Trophoblast cell (in vitro differentiated cells and primary cell): ENCODE data around the gene TBC1D2.

Experiments
- DNase-seq, 2 donors: peaks; one replicate each; pipeline ENCODE4 v3.0.0-alpha.2; 2016
- H2AFZ ChIP-seq: 2 replicates; pipeline ENCODE4 v1.6.1; 2013; ENCODE audit warnings: low read length, moderate library complexity, mild to moderate bottlenecking; ENCODE audit not compliant: insufficient read depth, poor library complexity
- H2AK5ac ChIP-seq: 2 replicates; pipeline ENCODE4 v1.6.1; 2013; ENCODE audit warnings: mild to moderate bottlenecking, low read length
- H2BK120ac ChIP-seq: 2 replicates; pipeline ENCODE4 v1.6.1; 2013; ENCODE audit warnings: low read length, mild to moderate bottlenecking, moderate library complexity; ENCODE audit not compliant: insufficient read depth, poor library complexity
- H2BK12ac ChIP-seq: 2 replicates; pipeline ENCODE4 v1.6.1; 2013; ENCODE audit warnings: mild to moderate bottlenecking, low read length, moderate library complexity
- H2BK5ac ChIP-seq: 2 replicates; pipeline ENCODE4 v1.6.1; 2013; ENCODE audit warnings: low read length, low read depth, moderate library complexity, mild to moderate bottlenecking; ENCODE audit not compliant: poor library complexity
- H3K14ac ChIP-seq: 2 replicates; pipeline ENCODE4 v1.6.1; 2013; ENCODE audit warnings: mild to moderate bottlenecking, low read length
- H3K18ac ChIP-seq: 2 replicates; pipeline ENCODE4 v1.6.1; 2013; ENCODE audit warnings: mild to moderate bottlenecking, low read length
- H3K23ac ChIP-seq: 2 replicates; pipeline ENCODE4 v1.6.1; 2013; ENCODE audit warnings: low read length
- H3K27ac ChIP-seq: 2 replicates; pipeline ENCODE4 v1.5.1; 2013; ENCODE audit warnings: low read depth, mild to moderate bottlenecking, inconsistent platforms, low read length, moderate library complexity
- H3K27me3 ChIP-seq: 2 replicates; pipeline ENCODE4 v1.6.1; 2013; ENCODE audit warnings: inconsistent platforms, mild to moderate bottlenecking, low read length, moderate library complexity; ENCODE audit not compliant: insufficient read depth
- H3K36me3 ChIP-seq, 2 experiments: 1 replicate in 1 of 2; 2 replicates in 1 of 2; pipeline ENCODE4 v1.6.1; 2013; ENCODE audit warnings: low read length in 2 of 2, mild to moderate bottlenecking in 2 of 2, moderate library complexity in 1 of 2; ENCODE audit not compliant: insufficient read depth in 2 of 2, control insufficient read depth in 1 of 2
- H3K4ac ChIP-seq: 2 replicates; pipeline ENCODE4 v1.6.1; 2013; ENCODE audit warnings: low read depth, mild to moderate bottlenecking, low read length, moderate library complexity
- H3K4me1 ChIP-seq, 2 experiments: 1 replicate in 1 of 2; 2 replicates in 1 of 2; pipeline ENCODE4 v1.6.1; 2013; ENCODE audit warnings: low read length in 2 of 2, mild to moderate bottlenecking in 2 of 2, moderate library complexity in 1 of 2; ENCODE audit not compliant: insufficient read depth in 2 of 2, control insufficient read depth in 1 of 2
- H3K4me2 ChIP-seq: 2 replicates; pipeline ENCODE4 v1.6.1; 2013; ENCODE audit warnings: inconsistent platforms, mild to moderate bottlenecking, low read length, moderate library complexity
- H3K4me3 ChIP-seq: 2 replicates; pipeline ENCODE4 v1.5.1; 2013; ENCODE audit warnings: mild to moderate bottlenecking, low read depth, low read length, inconsistent platforms
- H3K79me1 ChIP-seq: one replicate; pipeline ENCODE4 v1.6.1; 2013; ENCODE audit warnings: low read length
- H3K79me2 ChIP-seq: 2 replicates; pipeline ENCODE4 v1.6.1; 2013; ENCODE audit warnings: low read length, mild to moderate bottlenecking; ENCODE audit not compliant: control insufficient read depth, insufficient read depth, poor library complexity
- H3K9ac ChIP-seq: 2 replicates; pipeline ENCODE4 v1.6.1; 2013; ENCODE audit warnings: mild to moderate bottlenecking, low read length
- H3K9me3 ChIP-seq: 2 replicates; pipeline ENCODE4 v1.6.1; 2013; ENCODE audit warnings: low read depth, mild to moderate bottlenecking, control low read depth, inconsistent platforms, low read length; ENCODE audit not compliant: insufficient read depth
- H4K12ac ChIP-seq: 2 replicates; pipeline ENCODE4 v1.6.1; 2013; ENCODE audit warnings: low read depth, mild to moderate bottlenecking, low read length, moderate library complexity
- H4K8ac ChIP-seq: 2 replicates; pipeline ENCODE4 v1.6.1; 2013; ENCODE audit warnings: low read depth, mild to moderate bottlenecking, low read length, moderate library complexity
- H4K91ac ChIP-seq: one replicate; pipeline ENCODE4 v1.6.1; 2013; ENCODE audit warnings: low read depth, mild to moderate bottlenecking, low read length, moderate library complexity
- WGBS: extraction: QIAGEN DNeasy Blood & Tissue Kit; methylation state at CpG from one replicate; pipeline ENCODE4 v1.1.7; 2013; ENCODE audit warnings: missing lambda C conversion rate; ENCODE audit not compliant: insufficient read length, insufficient coverage; ENCODE audit errors: extremely low coverage; 5-methylcytosine and 5-hydroxymethylcytosine counted together

The TBC1D2 gene

GRCh38 chr9:98288881-98289280, 33.4 kb upstream of the TBC1D2 start:
- Histone ChIP-seq H2AFZ (no peak overlapping the region), H3K4me3 (no peak overlapping the region), H3K27ac (no peak overlapping the region), H3K18ac (no peak overlapping the region), H3K9me3 (peaks cover 2% of the 10 kb centered on the region), H2AK5ac (no peak overlapping the region), H3K79me1 (no peaks in the 10 kb centered on the region), H3K36me3 (no peaks in the 10 kb centered on the region), H3K23ac (no peak overlapping the region), H3K4ac (no peak overlapping the region), H3K79me2 (no peaks in the 10 kb centered on the region), H2BK12ac (no peak overlapping the region), H3K14ac (no peak overlapping the region), H4K12ac (no peak overlapping the region), H4K91ac (no peak overlapping the region), H3K4me2 (no peak overlapping the region), H4K8ac (no peak overlapping the region), H2BK5ac (no peak overlapping the region), H3K27me3 (no peaks in the 10 kb centered on the region), H3K9ac (no peak overlapping the region), H2BK120ac (no peak overlapping the region), H3K4me1 (no peaks in the 10 kb centered on the region)
- no CpG with 5 or more reads among the region's 5 CpGs for WGBS
- DNase-seq: peak; percentile 27

- no peak overlapping the region for H4K8ac ChIP-seq
- no peaks in the 10 kb centered on the region for H3K79me2 ChIP-seq
- no CpG with 5 or more reads among the region's 4 CpGs for WGBS
- H3K9ac ChIP-seq: no peak overlapping the region
- no peaks in the 10 kb centered on the region for H3K36me3 ChIP-seq
- no peak overlapping the region for H3K27ac ChIP-seq
- H3K4me3 ChIP-seq: no peak overlapping the region
- H2BK5ac ChIP-seq: no peak overlapping the region
- H3K4me1 ChIP-seq: no peaks in the 10 kb centered on the region
- no peak overlapping the region for H2BK12ac ChIP-seq
- H3K79me1 ChIP-seq: no peaks in the 10 kb centered on the region
- no peak overlapping the region for H3K18ac ChIP-seq
- H3K14ac ChIP-seq: no peak overlapping the region
- no peak for DNase-seq
- H4K12ac ChIP-seq: no peak overlapping the region
- no peak overlapping the region for H4K91ac ChIP-seq
- H2AFZ ChIP-seq: no peak overlapping the region
- H3K27me3 ChIP-seq: no peaks in the 10 kb centered on the region
- no peak overlapping the region for H3K4ac ChIP-seq
- no peak overlapping the region for H2BK120ac ChIP-seq
- no peak overlapping the region for H3K23ac ChIP-seq
- no peak overlapping the region for H2AK5ac ChIP-seq
- H3K4me2 ChIP-seq: no peak overlapping the region
- peaks cover 2% of the 10 kb centered on the region for H3K9me3 ChIP-seq
Observed at GRCh38 chr9:98287384-98287783, 31.9 kb upstream of the TBC1D2 start.

- DNase-seq: no peak
- peaks cover 2% of the 10 kb centered on the region for H3K9me3 ChIP-seq
- no CpG with 5 or more reads among the region's 4 CpGs for WGBS
- no peak overlapping the region for H2AFZ ChIP-seq
- H4K8ac ChIP-seq: no peak overlapping the region
- no peak overlapping the region for H2BK120ac ChIP-seq
- H2AK5ac ChIP-seq: no peak overlapping the region
- H2BK12ac ChIP-seq: no peak overlapping the region
- H3K27me3 ChIP-seq: no peaks in the 10 kb centered on the region
- no peaks in the 10 kb centered on the region for H3K79me1 ChIP-seq
- no peak overlapping the region for H3K4ac ChIP-seq
- no peak overlapping the region for H3K9ac ChIP-seq
- H3K79me2 ChIP-seq: no peaks in the 10 kb centered on the region
- no peak overlapping the region for H3K14ac ChIP-seq
- H3K23ac ChIP-seq: no peak overlapping the region
- no peak overlapping the region for H2BK5ac ChIP-seq
- no peaks in the 10 kb centered on the region for H3K36me3 ChIP-seq
- no peak overlapping the region for H3K27ac ChIP-seq
- H3K4me1 ChIP-seq: peaks cover 0 to 2% of the 10 kb centered on the region in 2 experiments
- no peak overlapping the region for H3K4me3 ChIP-seq
- H3K18ac ChIP-seq: no peak overlapping the region
- H4K91ac ChIP-seq: no peak overlapping the region
- H4K12ac ChIP-seq: no peak overlapping the region
- no peak overlapping the region for H3K4me2 ChIP-seq
Observed at GRCh38 chr9:98285446-98285845, 30.0 kb upstream of the TBC1D2 start.

GRCh38 chr9:98284754-98285153, 29.3 kb upstream of the TBC1D2 start:
- H3K18ac ChIP-seq: no peak overlapping the region
- no peak overlapping the region for H4K12ac ChIP-seq
- H3K4me1 ChIP-seq: peaks cover 5 to 8% of the 10 kb centered on the region in 2 experiments

More at GRCh38 chr9:98284754-98285153, 29.3 kb upstream of the TBC1D2 start:
- no peak overlapping the region for H2AFZ ChIP-seq
- no peak overlapping the region for H4K8ac ChIP-seq
- H3K14ac ChIP-seq: no peak overlapping the region
- H3K79me1 ChIP-seq: peaks cover 5% of the 10 kb centered on the region
- no peak overlapping the region for H3K9ac ChIP-seq
- no peak overlapping the region for H2BK120ac ChIP-seq
- no peaks in the 10 kb centered on the region for H3K27me3 ChIP-seq
- peaks cover 4% of the 10 kb centered on the region for H3K9me3 ChIP-seq
- no peak overlapping the region for H3K23ac ChIP-seq
- no peaks in the 10 kb centered on the region for H3K36me3 ChIP-seq
- no peak overlapping the region for H3K27ac ChIP-seq
- no peak overlapping the region for H2BK5ac ChIP-seq
- no peak overlapping the region for H3K4me3 ChIP-seq
- no peak overlapping the region for H2BK12ac ChIP-seq
- no peak overlapping the region for H3K4ac ChIP-seq
- H4K91ac ChIP-seq: no peak overlapping the region
- WGBS: no CpG with 5 or more reads among the region's 3 CpGs
- H2AK5ac ChIP-seq: no peak overlapping the region
- no peak overlapping the region for H3K4me2 ChIP-seq
- no peak for DNase-seq
- no peaks in the 10 kb centered on the region for H3K79me2 ChIP-seq
